HT1080 (cell line): Measurements from ENCODE around the gene GRID1. TPM values are rescaled to one million over a fixed set of nuclear protein-coding genes. Genes with fewer than 3 reads are reported as not detected.

Source experiments
- DNase-seq: peaks from one replicate; pipeline ENCODE4 v3.0.0-alpha.2; 2015; ENCODE audit warnings: low read depth
- polyA plus RNA-seq, 2 experiments: library from polyadenylated mRNA; depleted of rRNA; stranded (reverse); fragments of >200 nt; gene quantifications; 2 replicates each; pipeline ENCODE4 v1.2.3, GENCODE V29; 2015
- total RNA-seq: library from RNA; depleted of rRNA; stranded (reverse); fragments of >200 nt; shearing (Covaris generic); gene quantifications from 2 replicates; pipeline ENCODE4 v1.2.3, GENCODE V29; 2014; rRNA removed

GRID1 gene
- total RNA-seq = 2.6 and 5.4 TPM in 2 replicates
- polyA plus RNA-seq (2015; cell fraction: cytosol; rRNA removed) = 1.5 and 1.9 TPM in 2 replicates
- 2.1 and 2.3 TPM in 2 replicates for polyA plus RNA-seq (2015; cell fraction: nucleus; rRNA removed)

- no peak for DNase-seq
Measured at GRCh38 chr10:86366033-86366901, at the start of gene GRID1. Gene GRID1 (minus strand): TSS chr10:86366795.

GRCh38 chr10:86415583-86415982 is 49.0 kb upstream of the GRID1 start:
- no peak for DNase-seq

- DNase-seq = no peak
Measured at GRCh38 chr10:86415116-86415515, 48.5 kb upstream of the GRID1 start.

- peak; percentile 30 for DNase-seq
Measured at GRCh38 chr10:86413046-86413728, 46.6 kb upstream of the GRID1 start.

GRCh38 chr10:86411852-86412560 is 45.4 kb upstream of the GRID1 start:
- DNase-seq = no peak

- peak; percentile 56 for DNase-seq
Measured at GRCh38 chr10:86411281-86411841, 44.8 kb upstream of the GRID1 start.

GRCh38 chr10:86410542-86411124 is 44.0 kb upstream of the GRID1 start:
- peak; percentile 27 for DNase-seq

- no peak for DNase-seq
Measured at GRCh38 chr10:86409183-86409582, 42.6 kb upstream of the GRID1 start.

- no peak for DNase-seq
Measured at GRCh38 chr10:86403183-86403797, 36.7 kb upstream of the GRID1 start.

- peak; percentile 27 for DNase-seq
Measured at GRCh38 chr10:86402283-86402941, 35.8 kb upstream of the GRID1 start.

GRCh38 chr10:86401588-86402282 is 35.1 kb upstream of the GRID1 start:
- no peak for DNase-seq

- no peak for DNase-seq
Measured at GRCh38 chr10:86400705-86401587, 34.4 kb upstream of the GRID1 start.

- peak; percentile 94 for DNase-seq
Measured at GRCh38 chr10:86399879-86400704, 33.5 kb upstream of the GRID1 start.

GRCh38 chr10:86399514-86399878 is 32.9 kb upstream of the GRID1 start:
- DNase-seq = no peak

GRCh38 chr10:86397120-86397519 is 30.5 kb upstream of the GRID1 start:
- DNase-seq = no peak

GRCh38 chr10:86393862-86394455 is 27.4 kb upstream of the GRID1 start:
- no peak for DNase-seq

GRCh38 chr10:86393362-86393761 is 26.8 kb upstream of the GRID1 start:
- DNase-seq = no peak
